ENCODE data around the gene NMRAL1.

NMRAL1 gene

DNA sequence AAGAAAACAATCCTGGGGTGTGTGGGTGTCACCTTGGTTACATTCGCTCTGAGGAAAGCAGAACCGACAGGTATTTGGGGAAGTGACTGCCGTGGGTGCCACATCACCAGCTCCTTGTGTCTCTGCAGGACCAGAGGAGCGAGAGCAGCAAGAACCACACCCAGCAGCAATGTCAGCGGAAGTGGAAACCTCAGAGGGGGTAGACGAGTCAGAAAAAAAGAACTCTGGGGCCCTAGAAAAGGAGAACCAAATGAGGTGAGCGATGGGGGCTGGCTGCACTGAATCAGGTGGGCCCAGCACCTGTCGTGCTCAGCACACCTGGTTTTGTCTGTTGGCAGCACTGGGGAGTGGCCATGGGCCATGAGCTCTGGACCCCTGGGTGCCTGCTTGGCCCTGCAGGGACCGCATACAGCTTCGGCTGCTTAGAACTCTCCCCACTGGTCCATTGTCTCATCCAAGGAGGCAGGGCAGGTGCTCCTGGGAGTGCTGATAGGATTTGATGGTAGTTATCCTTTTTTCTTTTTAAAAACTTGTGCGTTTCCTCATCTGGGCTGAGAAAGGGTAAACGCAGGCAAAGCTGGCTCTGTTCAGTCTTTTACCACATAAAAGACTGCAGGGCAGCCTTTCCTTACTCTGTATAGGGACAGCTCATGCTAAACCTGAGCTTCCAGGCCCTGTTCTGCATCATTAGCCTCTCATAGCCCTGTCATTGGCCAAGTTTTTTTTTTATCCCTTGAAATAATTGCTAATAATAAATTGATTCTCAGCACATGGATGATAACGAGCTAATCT, 31.1 kb upstream of the NMRAL1 start:
- DNase-seq (ENCODE audit: low read depth) = peak; percentile 65

DNA sequence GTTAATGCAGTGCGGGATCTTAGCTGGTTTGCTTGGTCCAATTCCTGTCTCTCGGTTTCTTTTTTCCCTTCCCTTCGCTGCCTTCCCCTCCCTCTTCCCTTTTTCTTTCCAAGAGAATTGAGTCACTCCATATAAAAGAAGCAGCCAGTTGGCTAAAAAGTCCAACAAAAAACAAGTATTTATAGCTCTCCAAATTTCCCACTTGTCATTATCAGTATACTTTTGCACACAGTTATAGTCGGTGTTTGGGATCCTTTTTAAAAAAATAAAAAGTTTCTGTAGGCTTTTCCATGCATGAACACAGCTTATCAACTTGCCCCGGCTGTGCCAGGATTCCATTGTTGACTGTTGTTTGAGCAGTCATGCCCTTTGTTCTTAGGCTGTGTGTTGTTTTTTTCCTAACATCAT, 26.6 kb upstream of the NMRAL1 start:
- no peak for DNase-seq (ENCODE audit: low read depth)

DNA sequence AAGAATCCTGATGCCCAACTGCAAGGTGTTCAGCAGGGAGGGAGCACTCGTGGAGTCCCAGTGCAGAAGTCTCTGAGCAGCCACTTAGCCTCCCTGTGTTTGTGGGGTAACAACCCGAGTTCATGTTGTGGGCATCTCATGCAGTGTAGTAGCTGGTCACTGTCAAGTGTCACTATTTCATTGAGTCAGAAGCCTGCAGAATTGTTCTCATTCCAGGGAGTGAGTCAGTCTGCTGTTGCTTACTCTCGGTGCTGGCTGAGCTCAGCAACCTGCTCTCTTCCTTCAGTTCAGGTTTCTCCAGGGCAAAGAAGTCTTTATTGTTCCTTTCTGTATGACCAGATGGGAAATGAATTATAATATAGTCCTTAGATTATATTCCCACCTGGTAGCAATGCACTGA, 25.8 kb upstream of the NMRAL1 start:
- no peak for DNase-seq (ENCODE audit: low read depth)

DNA sequence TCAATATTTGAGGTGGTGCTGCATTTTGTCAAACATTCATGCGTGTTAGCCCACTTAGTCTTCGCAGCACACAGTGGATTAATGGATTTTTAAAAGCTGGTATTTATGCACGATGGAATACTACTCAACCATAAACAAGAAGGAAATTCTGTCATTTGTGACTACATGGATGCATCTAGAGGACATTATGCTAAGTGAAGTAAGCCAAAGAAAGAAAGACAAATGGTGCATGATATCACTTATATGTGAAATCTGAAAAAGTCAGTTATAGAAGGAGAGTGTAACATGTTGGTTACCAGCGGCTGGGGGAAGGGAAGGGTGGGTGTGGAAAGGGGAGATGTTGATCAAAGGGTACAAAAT, 24.8 kb upstream of the NMRAL1 start:
- no peak for DNase-seq (ENCODE audit: low read depth)

DNA sequence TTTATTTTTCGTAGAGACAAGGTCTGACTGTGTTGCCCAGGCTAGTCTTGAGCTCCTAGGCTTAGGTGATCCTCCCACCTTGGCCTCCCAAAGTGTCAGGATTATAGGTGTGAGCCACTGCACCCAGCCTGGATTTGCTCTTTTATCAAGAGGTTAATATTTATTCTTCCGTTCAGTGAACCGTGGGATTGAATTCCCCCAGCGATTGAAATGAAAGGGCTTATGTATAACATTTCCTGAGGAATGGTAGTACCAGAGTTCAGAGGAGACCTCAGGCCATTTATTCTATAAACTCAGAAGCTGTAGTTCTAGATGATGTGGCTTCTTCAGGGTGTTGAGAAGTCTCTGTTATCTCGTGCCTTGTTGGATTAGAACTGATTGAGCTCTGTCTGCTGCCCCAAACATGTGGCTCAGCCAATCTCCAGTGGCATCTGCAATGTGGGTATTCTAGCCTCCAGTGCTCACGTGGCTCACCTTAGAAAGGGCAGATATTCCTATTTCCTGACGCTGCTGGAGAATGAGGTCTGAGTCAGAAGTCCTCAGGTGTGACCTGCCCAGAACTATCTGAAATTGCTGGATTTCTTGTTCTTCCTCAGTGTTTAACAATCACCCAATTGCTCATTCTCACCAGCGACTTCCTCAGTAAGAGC, 24.2 kb upstream of the NMRAL1 start:
- DNase-seq (ENCODE audit: low read depth) = no peak

DNA sequence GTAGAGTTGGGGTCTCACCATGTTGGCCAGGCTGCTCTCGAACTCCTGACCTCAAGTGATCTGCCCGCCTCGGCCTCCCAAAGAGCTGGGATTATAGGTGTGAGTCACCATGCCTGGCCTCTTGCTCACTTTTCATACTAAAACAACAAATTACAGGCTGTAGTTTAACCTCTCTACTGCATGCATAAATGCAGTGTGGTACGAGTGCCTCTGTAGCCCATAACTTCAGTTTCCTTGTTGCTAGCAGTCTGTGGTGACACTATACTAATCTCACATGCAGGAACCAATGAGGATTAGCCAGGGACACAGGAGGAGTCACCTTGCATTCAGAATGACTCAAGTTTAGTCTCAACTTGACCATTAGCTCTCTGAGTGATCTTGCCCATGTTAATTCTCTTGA, 21.9 kb upstream of the NMRAL1 start:
- no peak for DNase-seq (ENCODE audit: low read depth)

DNA sequence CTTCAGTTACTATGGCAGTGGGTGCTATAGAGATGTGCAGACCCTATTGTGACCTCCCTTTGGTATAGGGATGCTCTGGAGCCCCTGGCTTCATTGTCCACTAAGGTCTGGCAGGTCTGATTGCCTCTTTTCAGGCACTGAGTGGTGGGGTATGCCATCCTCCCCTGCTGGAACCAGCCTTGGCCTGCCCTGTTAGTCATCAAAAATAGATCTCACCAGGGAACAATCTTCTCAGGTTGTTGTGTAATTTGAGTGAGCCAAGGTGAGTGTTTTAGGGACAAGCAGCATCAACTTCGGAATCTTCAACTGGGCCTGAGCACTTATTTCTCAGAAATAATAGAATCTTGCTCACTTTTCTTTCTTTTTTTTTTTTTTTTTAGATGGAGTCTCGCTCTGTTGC, 21.3 kb upstream of the NMRAL1 start:
- no peak for DNase-seq (ENCODE audit: low read depth)

DNA sequence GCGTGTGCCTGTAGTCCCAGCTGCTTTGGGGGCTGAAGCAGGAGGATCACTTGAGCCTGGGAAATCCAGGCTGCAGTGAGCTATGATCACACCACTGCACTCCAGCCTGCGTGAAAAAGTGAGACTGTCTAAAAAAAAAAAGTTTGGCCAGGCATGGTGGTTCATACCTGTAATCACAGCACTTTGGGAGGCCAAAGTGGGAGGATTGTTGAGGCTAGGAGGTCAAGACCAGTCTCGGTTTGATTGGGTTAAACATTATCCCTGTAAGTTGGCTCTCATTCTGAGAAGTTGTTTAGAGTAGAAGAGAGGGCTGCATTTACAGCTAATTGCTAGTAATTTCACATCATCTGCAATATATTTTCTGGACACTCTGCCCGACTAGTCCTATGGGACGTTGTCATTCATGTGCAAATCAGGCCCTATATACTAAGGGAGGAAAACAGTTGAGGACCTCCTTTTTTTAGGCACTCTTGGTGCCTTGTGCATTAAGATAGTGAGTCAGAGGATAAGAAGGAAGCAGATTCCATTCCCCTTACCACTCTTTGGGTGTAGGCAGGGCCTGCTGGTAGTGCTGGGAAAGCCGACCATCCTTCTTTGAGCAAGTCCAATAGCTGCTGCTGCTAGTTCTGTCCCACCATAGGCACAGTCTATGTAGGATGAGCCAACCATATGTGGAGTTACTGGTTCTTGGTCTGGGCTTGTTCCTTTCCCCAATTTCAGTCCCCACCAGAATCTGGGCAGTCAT, 20.5 kb upstream of the NMRAL1 start:
- no peak for DNase-seq (ENCODE audit: low read depth)

DNA sequence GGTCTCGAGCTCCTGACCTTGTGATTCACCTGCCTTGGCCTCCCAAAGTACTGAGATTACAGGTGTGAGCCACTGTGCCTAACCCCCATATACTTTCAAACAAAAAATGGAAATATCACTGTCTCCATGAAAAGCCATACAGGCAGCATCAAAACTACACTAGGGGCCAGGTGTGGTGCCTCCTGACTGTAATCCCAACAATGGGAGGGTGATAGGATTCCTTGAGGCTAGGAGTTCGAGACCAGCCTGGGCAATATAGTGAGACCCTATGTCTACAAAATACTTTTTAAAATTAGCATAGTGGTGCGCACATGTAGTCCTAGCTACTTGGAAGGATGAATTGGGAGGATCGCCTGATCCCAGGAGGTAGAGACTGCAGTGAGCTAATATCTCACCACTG, 17.5 kb upstream of the NMRAL1 start:
- no peak for DNase-seq (ENCODE audit: low read depth)

DNA sequence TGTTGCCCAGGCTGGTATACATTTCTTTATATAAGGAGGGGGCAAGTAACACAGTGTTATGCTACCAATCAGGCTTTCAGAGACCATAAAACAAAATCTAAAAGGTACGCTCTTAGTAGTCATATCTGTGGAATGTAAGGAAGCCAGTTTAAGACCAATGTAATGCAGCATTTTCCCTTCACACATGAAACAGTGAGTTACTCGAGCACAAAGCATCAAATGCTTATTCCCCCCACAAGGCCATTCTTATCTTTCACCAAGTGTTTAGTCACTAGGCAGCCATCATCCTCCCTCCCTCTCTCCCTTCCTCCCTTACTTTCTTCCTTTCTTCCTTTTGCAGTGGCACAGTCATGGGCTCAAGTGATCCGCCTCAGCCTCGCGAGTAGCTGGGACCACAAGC, 14.6 kb upstream of the NMRAL1 start:
- DNase-seq (ENCODE audit: low read depth) = no peak

DNA sequence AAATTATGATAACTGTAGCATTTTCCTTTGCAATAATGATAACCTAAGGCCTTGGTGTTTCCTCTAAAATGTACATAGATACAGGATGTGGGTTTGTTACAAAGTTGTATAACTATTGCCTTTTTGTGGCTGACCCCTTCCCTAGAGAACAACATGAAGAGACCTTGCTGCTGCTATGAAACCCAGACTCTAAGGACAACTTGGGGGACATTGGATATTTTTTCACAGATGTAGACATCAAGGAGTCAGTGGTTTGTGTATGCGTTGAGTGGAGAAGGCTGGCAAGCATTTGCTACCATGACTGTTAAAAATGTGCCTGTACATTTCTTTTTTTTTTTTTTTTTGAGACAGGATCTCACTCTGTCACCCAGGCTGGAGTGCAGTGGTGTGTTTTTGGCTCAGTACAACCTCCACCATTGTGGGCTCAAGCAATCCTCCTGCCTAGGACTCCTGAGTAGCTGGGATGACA, 14.1 kb upstream of the NMRAL1 start:
- no peak for DNase-seq (ENCODE audit: low read depth)

DNA sequence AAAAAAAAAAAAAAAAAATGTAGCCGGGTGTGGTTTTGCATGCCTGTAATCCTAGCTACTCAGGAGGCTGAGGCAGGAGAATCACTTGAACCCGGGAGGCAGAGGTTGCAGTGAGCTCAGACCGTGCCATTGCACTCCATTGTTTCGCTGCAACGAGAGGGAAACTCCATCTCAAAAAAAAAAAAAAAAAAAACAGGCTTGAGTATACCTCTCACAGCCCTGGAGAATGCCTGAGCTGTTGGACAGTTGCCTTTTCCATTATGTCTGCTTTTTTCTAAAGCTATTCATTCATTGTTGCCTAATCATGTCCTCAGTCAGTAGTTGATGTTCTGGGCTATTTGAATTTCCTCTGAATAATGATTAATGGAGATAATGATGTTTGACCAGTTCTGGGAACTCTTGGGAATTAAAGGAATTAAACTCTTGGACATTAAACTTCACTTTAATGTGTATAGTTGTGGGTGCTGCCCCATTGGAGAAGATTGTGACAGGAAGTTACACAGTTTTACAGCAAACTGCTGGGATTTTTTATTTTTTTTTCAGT, 13.6 kb upstream of the NMRAL1 start:
- DNase-seq (ENCODE audit: low read depth) = no peak

DNA sequence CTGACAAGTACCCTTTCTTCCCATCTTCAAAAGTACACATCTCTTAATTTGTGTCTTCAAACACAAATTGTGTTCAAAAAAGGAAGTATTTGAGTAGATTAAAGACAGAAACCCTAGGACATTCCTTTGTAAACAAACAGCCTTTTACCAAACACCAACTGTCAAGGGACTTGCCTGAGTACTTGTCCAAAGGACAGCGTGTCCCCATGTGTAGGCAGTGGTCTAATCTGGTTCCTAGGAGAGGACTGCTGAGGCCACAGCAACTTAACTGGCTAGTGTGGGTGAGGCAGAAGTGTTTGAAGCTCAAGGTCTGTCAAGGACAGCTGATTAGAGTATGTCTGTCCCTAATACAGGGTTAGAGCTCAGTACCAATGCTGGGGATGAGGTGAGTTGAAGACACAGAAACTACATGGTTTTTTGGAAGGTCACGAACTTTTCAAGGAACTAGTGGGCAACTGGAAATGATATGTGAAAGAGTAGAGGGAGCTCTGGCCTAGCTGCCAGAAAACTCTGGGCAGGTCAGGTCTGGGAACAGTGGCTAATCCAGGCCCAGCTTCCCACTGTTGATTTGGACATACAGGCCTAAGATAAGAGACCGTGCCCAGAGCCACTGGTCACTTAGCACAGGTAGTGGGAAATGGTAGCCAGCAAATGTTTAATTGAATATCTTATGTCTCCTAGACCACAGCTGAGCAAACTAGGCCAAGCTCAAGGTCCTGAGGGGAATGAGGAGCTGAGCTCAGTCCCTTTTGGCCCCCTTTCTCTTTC, 11.9 kb upstream of the NMRAL1 start:
- DNase-seq (ENCODE audit: low read depth) = no peak

DNA sequence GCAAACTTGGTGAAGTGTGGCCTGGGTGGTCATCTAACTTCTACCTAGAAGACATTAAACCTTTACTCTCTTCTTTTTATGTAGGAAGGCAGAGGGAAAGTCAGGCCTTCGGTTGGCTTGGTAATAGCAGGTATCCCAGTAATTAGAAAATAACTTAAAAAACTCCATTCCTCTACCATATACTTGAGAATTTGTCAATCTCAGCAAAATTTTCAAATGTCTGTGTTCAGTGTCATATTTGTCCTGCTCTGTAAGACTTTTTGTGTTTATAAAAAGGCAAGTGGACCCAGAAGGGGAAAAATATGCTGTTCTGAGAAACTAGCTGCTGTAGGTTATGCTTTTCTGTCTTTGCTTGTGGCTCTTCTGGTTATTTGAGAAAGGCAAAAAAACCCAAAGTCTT, 7.5 kb upstream of the NMRAL1 start:
- DNase-seq (ENCODE audit: low read depth) = no peak

DNA sequence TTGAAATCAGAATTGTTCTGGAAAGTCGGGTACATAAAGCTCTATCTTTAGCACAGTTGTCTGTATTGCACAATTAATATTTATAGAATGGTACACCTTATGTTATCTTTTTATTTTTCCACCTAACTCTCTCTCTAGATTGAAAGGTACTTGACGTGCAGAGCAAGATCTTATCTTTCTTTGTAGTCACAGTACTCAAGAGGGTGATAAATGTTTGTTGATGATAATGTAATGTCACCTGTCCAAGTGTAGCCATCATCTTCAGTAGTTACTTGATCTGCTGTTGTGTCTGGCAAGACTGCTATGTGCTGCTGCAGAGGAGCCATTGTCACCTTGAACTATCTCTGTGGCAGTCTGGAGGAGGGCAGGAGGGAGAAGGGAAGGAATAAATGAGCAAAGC, 7.1 kb upstream of the NMRAL1 start:
- no peak for DNase-seq (ENCODE audit: low read depth)

DNA sequence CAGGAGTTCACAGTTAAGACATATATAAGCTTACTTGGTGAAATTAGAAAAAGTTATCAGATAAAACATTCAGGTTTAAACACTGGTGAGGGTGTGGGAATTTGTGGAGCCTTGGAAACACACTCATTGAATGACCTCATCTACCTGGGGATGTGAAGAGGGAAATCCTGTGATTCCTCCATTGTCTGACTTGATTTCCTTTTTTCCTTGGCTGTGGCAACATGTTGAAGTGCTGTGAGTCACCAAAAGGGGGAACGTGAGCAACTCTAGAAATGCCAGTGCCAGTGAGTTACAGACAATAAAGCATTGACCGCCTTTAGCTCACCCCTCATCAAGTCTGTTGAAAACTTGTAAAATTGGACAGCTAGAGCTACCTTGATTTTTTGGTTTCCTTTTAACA, 3.5 kb upstream of the NMRAL1 start:
- no peak for DNase-seq (ENCODE audit: low read depth)

DNA sequence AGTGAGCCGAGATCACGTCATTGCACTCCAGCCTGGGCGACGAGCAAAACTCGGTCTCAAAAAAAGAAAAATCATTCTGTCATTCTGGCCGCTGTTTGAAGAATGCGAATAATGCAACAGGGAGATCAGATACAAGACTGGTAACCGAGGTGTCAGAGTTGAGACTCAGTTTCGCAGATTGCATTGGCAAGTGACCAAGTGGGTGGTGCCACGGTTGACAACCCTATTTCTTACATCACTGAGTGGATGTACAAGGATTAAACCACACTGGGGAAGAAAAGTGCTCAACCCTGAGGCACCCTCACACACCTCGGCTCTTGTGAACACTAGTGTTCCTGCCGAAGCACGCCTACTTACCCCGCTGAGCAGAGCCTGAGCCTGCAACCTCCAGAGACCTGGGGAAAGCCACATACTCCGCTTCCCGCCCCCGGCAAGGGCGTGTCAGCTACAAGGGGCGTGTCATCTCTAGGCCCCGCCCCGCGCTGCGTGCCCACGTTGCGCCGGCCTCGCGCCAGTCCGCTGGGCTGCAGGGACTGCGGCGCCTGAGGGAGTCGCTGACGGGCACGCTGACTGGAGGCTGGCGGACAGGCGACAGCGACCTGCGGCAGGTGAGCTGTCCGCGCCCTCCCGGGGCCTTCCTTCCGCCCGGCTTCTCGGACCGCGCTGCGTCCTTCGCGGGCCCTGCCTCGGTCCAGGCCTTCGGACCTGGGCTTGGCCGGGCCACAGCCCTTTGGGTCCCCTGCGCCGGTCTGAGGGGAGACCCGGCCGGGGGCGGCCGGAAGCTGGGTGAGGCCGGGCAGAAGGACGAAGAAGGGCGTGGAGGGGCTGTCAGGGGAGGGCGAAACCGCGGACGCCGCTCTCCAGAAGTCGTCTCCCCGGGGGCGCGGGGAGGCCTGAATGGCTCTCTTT, 1.7 kb upstream of the NMRAL1 start, which contains the start of gene HMOX2:
Gene HMOX2, plus strand, starts transcription at position 519 of the 909 bp plus-strand sequence. CDS start 29,127 bp downstream, outside the sequence.
- DNase-seq (ENCODE audit: low read depth) = peak; percentile 86

DNA sequence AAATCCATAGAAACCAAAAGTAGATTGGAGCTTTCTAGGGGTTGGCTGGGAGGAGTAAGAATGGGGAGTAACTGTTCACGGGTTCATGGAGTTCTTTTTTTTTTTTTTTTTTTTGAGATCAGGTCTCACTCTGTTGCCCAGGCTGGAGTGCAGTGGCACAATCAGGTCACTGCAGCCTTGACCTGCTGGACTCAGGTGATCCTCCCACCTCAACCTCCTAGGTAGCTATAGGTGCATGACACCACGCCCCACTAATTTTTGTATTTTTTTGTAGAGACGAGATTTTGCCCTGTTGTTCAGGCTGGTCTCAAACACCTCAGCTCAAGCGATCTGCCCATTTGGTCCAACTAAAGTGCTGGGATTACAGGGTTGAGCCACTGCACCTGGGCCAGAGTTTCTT, 1.5 kb downstream of the NMRAL1 start:
- no peak for DNase-seq (ENCODE audit: low read depth)

DNA sequence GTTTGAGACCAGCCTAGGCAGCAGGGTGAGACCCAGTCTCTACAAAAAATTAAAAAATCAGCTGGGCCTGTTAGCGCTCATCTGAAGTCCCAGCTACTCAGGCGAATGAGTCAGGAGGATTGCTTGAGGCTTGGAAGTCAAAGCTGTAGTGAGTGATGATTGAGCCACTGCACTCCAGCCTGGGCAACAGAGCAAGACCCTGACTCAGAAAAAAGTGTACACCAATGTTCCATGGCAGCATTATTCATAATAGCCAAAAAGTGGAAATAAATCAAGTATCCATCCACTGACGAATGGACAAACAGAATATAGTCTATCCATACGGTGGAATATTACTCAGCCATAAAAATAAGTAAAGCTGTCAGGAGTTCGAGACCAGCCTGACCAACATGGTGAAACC, 2.6 kb downstream of the NMRAL1 start:
- no peak for DNase-seq (ENCODE audit: low read depth)

DNA sequence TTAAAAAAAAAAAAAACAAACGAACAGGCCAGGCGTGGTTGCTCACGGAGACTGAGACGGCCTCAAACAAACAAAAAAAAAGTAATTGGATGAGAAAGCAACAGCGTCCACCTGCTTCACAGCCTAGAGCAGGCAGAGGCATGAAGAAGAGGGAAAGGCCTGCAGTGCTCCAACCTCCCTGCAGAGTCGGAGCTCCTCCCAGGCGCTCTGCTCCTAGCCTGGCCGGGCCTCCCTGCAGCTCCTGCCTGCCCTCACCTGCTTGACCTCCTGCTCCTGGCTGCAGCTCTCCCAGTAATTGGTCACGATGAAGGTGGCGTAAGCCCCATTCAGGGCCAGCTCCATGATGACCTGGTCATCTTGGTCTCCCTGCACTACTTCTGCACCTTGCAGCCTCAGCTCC, 5.5 kb downstream of the NMRAL1 start:
- no peak for DNase-seq (ENCODE audit: low read depth)

DNA sequence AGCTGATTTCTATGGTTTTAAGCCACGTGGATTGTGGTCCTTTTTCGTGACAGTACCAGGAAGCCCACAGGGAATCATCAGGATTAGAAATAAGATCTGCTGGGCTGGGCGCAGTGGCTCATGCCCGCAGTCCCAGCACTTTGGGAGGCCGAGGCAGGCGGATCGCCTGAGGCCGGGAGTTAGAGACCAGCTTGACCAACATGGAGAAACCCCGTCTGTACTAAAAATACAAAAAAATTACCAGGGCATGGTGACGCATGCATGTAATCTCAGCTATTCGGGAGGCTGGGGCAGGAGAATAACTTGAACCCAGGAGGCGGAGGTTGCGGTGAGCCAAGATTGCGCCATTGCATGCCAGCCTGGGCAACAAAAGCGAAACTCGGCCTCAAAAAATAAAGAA, 6.5 kb downstream of the NMRAL1 start:
- no peak for DNase-seq (ENCODE audit: low read depth)
